Muscle layer of duodenum (tissue), 2 donors: ENCODE results near the gene PPP1R3G.
A peak's percentile ranks its signal among the peaks of the same experiment; 100 is the strongest.

ENCODE experiments used
- H3K27ac ChIP-seq: one replicate; pipeline ENCODE4 v1.7.0; 2013; ENCODE audit warnings: mild to moderate bottlenecking, low read length
- H3K27me3 ChIP-seq: one replicate; pipeline ENCODE4 v1.7.0; 2013; ENCODE audit warnings: low read depth, mild to moderate bottlenecking, control low read depth, low read length
- H3K36me3 ChIP-seq, 2 donors: one replicate each; pipeline ENCODE4 v1.7.0; 2013; ENCODE audit warnings: low read length in 2 of 2, control low read depth in 1 of 2, mild to moderate bottlenecking in 1 of 2; ENCODE audit not compliant: insufficient read depth in 2 of 2, control insufficient read depth in 1 of 2
- H3K4me1 ChIP-seq, 2 donors: one replicate each; pipeline ENCODE4 v1.7.0; 2013; ENCODE audit warnings: low read length in 2 of 2, mild to moderate bottlenecking in 2 of 2, control low read depth in 1 of 2, moderate library complexity in 1 of 2; ENCODE audit not compliant: insufficient read depth in 2 of 2, control insufficient read depth in 1 of 2
- H3K4me3 ChIP-seq, 2 donors: one replicate each; pipeline ENCODE4 v1.7.0; 2013; ENCODE audit warnings: low read length in 2 of 2, low read depth in 1 of 2, mild to moderate bottlenecking in 1 of 2
- H3K9me3 ChIP-seq, 2 donors: one replicate each; pipeline ENCODE4 v1.7.0; 2013; ENCODE audit warnings: low read length in 2 of 2, control low read depth in 1 of 2, mild to moderate bottlenecking in 1 of 2; ENCODE audit not compliant: control insufficient read depth in 1 of 2
- donor health status: healthy.

Gene PPP1R3G

DNA sequence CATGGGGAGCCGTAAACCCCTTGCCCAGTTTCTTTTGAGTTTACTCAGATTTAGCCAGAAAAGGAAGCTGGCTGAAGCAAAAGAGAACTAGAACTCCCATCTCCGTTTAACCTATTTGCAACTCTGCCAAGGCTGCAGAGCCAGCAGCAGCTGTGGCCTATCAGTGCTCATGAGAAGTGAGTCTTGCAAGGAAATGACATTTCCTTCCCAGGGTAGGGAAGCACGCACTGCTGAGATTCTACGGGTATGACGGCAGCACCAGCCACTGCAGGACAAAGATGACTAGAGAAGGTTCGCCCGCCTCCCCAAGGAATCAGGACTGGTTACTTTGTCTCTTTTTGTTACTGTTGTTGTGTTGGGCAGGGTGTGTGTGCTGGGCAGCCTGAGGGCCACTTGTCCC is 47.6 kb downstream of the PPP1R3G start:
- Histone ChIP-seq H3K4me3 (peak overlapping the region in 1 of 2 donors; percentile 3), H3K9me3 (no peaks in the 10 kb centered on the region), H3K4me1 (no peaks in the 10 kb centered on the region), H3K27ac (no peak overlapping the region), H3K36me3 (no peaks in the 10 kb centered on the region), H3K27me3 (no peaks in the 10 kb centered on the region)

- Histone ChIP-seq H3K4me1 (no peaks in the 10 kb centered on the region), H3K27ac (no peak overlapping the region), H3K27me3 (no peaks in the 10 kb centered on the region), H3K9me3 (no peaks in the 10 kb centered on the region), H3K36me3 (no peaks in the 10 kb centered on the region), H3K4me3 (no peak overlapping the region)
Observed at GRCh38 chr6:5133943-5134342, 48.8 kb downstream of the PPP1R3G start.

GRCh38 chr6:5135788-5136376 is 50.7 kb downstream of the PPP1R3G start:
- Histone ChIP-seq H3K4me1 (no peaks in the 10 kb centered on the region), H3K27me3 (no peaks in the 10 kb centered on the region), H3K27ac (no peak overlapping the region), H3K9me3 (no peaks in the 10 kb centered on the region), H3K36me3 (no peaks in the 10 kb centered on the region), H3K4me3 (no peak overlapping the region)

- Histone ChIP-seq H3K27ac (no peak overlapping the region), H3K9me3 (no peaks in the 10 kb centered on the region), H3K4me3 (no peak overlapping the region), H3K36me3 (no peaks in the 10 kb centered on the region), H3K27me3 (no peaks in the 10 kb centered on the region), H3K4me1 (no peaks in the 10 kb centered on the region)
Observed at GRCh38 chr6:5136851-5137250, 51.7 kb downstream of the PPP1R3G start.
